Large intestine (tissue), 3 donors: Measurements from ENCODE around the gene SCYL1. TPM values are rescaled to one million over a fixed set of nuclear protein-coding genes. Genes with fewer than 3 reads are reported as not detected.

Experiments
- DNase-seq, 2 donors: peaks; one replicate each; pipeline versions ENCODE4 v3.0.0 to v3.0.0-alpha.2; 2013
- H3K27ac ChIP-seq: one replicate; pipeline ENCODE4 v1.5.1; 2013; ENCODE audit warnings: low read length
- H3K27me3 ChIP-seq: 2 replicates; pipeline ENCODE4 v1.6.1; 2013; ENCODE audit warnings: low read length; ENCODE audit not compliant: control insufficient read depth, insufficient read depth
- H3K36me3 ChIP-seq: 2 replicates; pipeline ENCODE4 v1.6.1; 2013; ENCODE audit warnings: low read length; ENCODE audit not compliant: control insufficient read depth, insufficient read depth
- H3K4me1 ChIP-seq: one replicate; pipeline ENCODE4 v1.6.1; 2013; ENCODE audit warnings: low read length; ENCODE audit not compliant: control insufficient read depth, insufficient read depth
- H3K4me3 ChIP-seq: one replicate; pipeline ENCODE4 v1.5.1; 2013; ENCODE audit warnings: low read length
- H3K9me3 ChIP-seq: one replicate; pipeline ENCODE4 v1.6.1; 2013; ENCODE audit warnings: mild to moderate bottlenecking, low read depth, low read length, moderate library complexity; ENCODE audit not compliant: control insufficient read depth
- WGBS: methylation state at CpG from one replicate; pipeline ENCODE4 v1.1.5; 2013; ENCODE audit warnings: low lambda C conversion rate; ENCODE audit not compliant: insufficient coverage; 5-methylcytosine and 5-hydroxymethylcytosine counted together
- polyA plus RNA-seq: library from polyadenylated mRNA; unstranded; fragments of 120-200 nt; gene quantifications from one replicate; pipeline ENCODE4 v1.2.1, GENCODE V29; 2013

SCYL1 gene
- polyA plus RNA-seq, 1 donor: 50.7 TPM

GRCh38 chr11:65546217-65546958 is 21.5 kb downstream of the SCYL1 start:
- DNase-seq: peak; percentile 87 to 96
- peaks cover 20% of the 10 kb centered on the region for H3K36me3 ChIP-seq
- no CpG with 5 or more reads among the region's 64 CpGs for WGBS

GRCh38 chr11:65547446-65548125 is 22.7 kb downstream of the SCYL1 start:
- H3K4me3 ChIP-seq: no peak overlapping the region
- H3K9me3 ChIP-seq: no peaks in the 10 kb centered on the region
- no peak overlapping the region for H3K27ac ChIP-seq
- peaks cover 29% of the 10 kb centered on the region for H3K4me1 ChIP-seq
- no peaks in the 10 kb centered on the region for H3K27me3 ChIP-seq
- DNase-seq: no peak
- WGBS: no CpG with 5 or more reads among the region's 52 CpGs
- peaks cover 21% of the 10 kb centered on the region for H3K36me3 ChIP-seq

More at GRCh38 chr11:65546217-65546958, 21.5 kb downstream of the SCYL1 start:
- Histone ChIP-seq H3K4me1 (peaks cover 21% of the 10 kb centered on the region), H3K9me3 (no peaks in the 10 kb centered on the region), H3K4me3 (peak overlapping the region; percentile 52), H3K27ac (peak overlapping the region; percentile 66), H3K27me3 (no peaks in the 10 kb centered on the region)

DNA sequence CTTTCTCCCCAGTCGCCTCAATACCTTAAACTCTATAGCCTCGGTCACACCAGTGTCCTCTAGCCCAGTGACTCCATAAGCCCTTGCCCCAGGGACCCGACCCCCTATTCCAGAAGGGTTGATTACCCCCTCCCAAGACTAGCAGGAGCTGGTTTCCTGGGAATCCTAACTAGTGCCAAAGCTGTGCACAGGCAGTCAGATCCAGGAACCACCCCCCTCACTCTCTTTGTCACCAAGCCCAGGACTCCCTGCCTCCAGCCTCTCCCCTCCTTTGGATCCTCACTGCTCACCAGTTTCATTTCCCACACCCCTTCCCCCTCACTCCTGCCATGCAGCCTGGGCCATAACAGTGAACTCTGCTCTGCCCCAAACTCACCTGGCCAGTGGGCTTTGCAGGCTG is 23.5 kb downstream of the SCYL1 start:
- no CpG with 5 or more reads among the region's 3 CpGs for WGBS
- Histone ChIP-seq H3K4me3 (no peak overlapping the region), H3K36me3 (peaks cover 15% of the 10 kb centered on the region), H3K27me3 (no peaks in the 10 kb centered on the region), H3K4me1 (peaks cover 34% of the 10 kb centered on the region), H3K9me3 (no peaks in the 10 kb centered on the region), H3K27ac (no peak overlapping the region)
- no peak for DNase-seq

DNA sequence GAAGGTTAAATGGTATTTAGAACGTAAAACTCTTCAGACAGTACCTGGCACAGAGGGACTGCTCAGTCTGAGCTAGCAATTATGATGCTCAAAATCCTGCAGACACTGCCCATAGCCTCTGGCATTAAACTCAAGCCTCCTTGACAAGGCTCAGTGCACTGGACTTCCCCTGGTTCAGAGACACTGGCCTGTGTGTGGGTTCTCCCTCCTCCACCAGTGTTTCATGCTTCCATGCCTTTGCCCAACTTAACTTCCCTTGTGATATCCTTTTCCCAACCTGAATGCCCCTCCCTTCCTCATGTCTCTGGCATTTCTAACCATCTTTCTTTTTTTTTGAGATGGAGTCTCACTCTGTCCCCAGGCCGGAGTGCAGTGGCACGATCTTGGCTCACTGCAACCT is 24.2 kb downstream of the SCYL1 start:
- H3K4me3 ChIP-seq: no peak overlapping the region
- peaks cover 37% of the 10 kb centered on the region for H3K4me1 ChIP-seq
- H3K27ac ChIP-seq: no peak overlapping the region
- H3K9me3 ChIP-seq: no peaks in the 10 kb centered on the region
- peaks cover 11% of the 10 kb centered on the region for H3K36me3 ChIP-seq
- no CpG with 5 or more reads among the region's 3 CpGs for WGBS
- H3K27me3 ChIP-seq: no peaks in the 10 kb centered on the region
- no peak for DNase-seq

GRCh38 chr11:65551572-65552387 is 26.9 kb downstream of the SCYL1 start:
- whole genome bisulfite sequencing: no CpG with 5 or more reads among the region's 17 CpGs
- peaks cover 8% of the 10 kb centered on the region for H3K36me3 ChIP-seq
- peaks cover 46% of the 10 kb centered on the region for H3K4me1 ChIP-seq
- no peak overlapping the region for H3K4me3 ChIP-seq
- H3K27me3 ChIP-seq: no peaks in the 10 kb centered on the region
- no peaks in the 10 kb centered on the region for H3K9me3 ChIP-seq
- H3K27ac ChIP-seq: peak overlapping the region; percentile 64
- DNase-seq: peak; percentile 83 to 84

- peaks cover 8% of the 10 kb centered on the region for H3K36me3 ChIP-seq
- WGBS: 60% methylated on average over 1 of the region's 9 CpGs
- H3K4me1 ChIP-seq: peaks cover 51% of the 10 kb centered on the region
- no peaks in the 10 kb centered on the region for H3K27me3 ChIP-seq
- no peak overlapping the region for H3K27ac ChIP-seq
- no peak overlapping the region for H3K4me3 ChIP-seq
- DNase-seq: peak in 1 of 2 donors; percentile 70
- no peaks in the 10 kb centered on the region for H3K9me3 ChIP-seq
These were observed 27.6 kb downstream of the SCYL1 start for GRCh38 chr11:65552388-65552951.

GRCh38 chr11:65553301-65554001 is 28.6 kb downstream of the SCYL1 start:
- H3K27me3 ChIP-seq: no peaks in the 10 kb centered on the region
- peaks cover 8% of the 10 kb centered on the region for H3K36me3 ChIP-seq
- H3K27ac ChIP-seq: no peak overlapping the region
- DNase-seq: peak in 1 of 2 donors; percentile 43
- peaks cover 52% of the 10 kb centered on the region for H3K4me1 ChIP-seq
- H3K4me3 ChIP-seq: no peak overlapping the region
- no peaks in the 10 kb centered on the region for H3K9me3 ChIP-seq
- WGBS: no CpG with 5 or more reads among the region's 37 CpGs

- Histone ChIP-seq H3K9me3 (no peaks in the 10 kb centered on the region), H3K36me3 (peaks cover 3% of the 10 kb centered on the region), H3K27me3 (no peaks in the 10 kb centered on the region), H3K4me1 (peaks cover 60% of the 10 kb centered on the region), H3K4me3 (no peak overlapping the region), H3K27ac (no peak overlapping the region)
- no peak for DNase-seq
- WGBS: no CpG with 5 or more reads among the region's 27 CpGs
These were observed 29.4 kb downstream of the SCYL1 start for GRCh38 chr11:65554057-65554818.

- DNase-seq: no peak
- Histone ChIP-seq H3K27me3 (no peaks in the 10 kb centered on the region), H3K27ac (peak overlapping the region; percentile 61), H3K36me3 (peaks cover 3% of the 10 kb centered on the region), H3K4me3 (no peak overlapping the region), H3K4me1 (peaks cover 65% of the 10 kb centered on the region), H3K9me3 (no peaks in the 10 kb centered on the region)
- no CpG with 5 or more reads among the region's 4 CpGs for WGBS
These were observed 30.1 kb downstream of the SCYL1 start for GRCh38 chr11:65554842-65555430.
